Posterior vena cava (tissue), 2 donors: ENCODE data around the gene CCNT1. TPM values are rescaled to one million over a fixed set of nuclear protein-coding genes. Genes with fewer than 3 reads are reported as not detected.
"Not testable (repeated sequence)": the region's sequence is repeated elsewhere in the genome, so short reads cannot be mapped to it uniquely, and the experiment has no call there.

Experiments
- DNase-seq: peaks from one replicate; pipeline ENCODE4 v3.0.0-alpha.2; 2020; ENCODE audit warnings: low spot score
- intact Hi-C, 2 donors: fragments of 100-400 bp; cut with DNase I; formaldehyde crosslinking; loops; one replicate each; pipeline versions ENCODE4 v1.14.1 to v1.14.2; 2022 to 2023
- microRNA-seq, 2 donors: library from miRNA; unstranded; fragments of <30 nt; microRNA quantifications; one replicate each; pipeline ENCODE4 v1.2.0, GENCODE V29; 2020 to 2021; ENCODE audit warnings: borderline microRNAs expressed in 2 of 2
- total RNA-seq, 2 donors: library from RNA; stranded (reverse); fragmentation: NEBNext Ultra II Directional; extraction: Animal tissue kit (Norgen Biotek cat#: 25700); gene quantifications; one replicate each; pipeline ENCODE4 v1.2.1, GENCODE V29; 2021
- donor health status: DM: yes; HTN: yes; CAD: no.
- donor health status: DM: yes; HTN: yes; CAD: no.

The CCNT1 gene
- total RNA-seq, 2 donors from 2014 or later = 25.9 to 26.7 TPM

- no peak for DNase-seq
- intact Hi-C loops = no loop called here
Measured at GRCh38 chr12:48651681-48652080, 64.8 kb downstream of the CCNT1 start.

GRCh38 chr12:48645354-48645753, 71.2 kb downstream of the CCNT1 start:
- DNase-seq, intact Hi-C loops: not testable (repeated sequence)

- intact Hi-C loops = no loop called here
- no peak for DNase-seq
Measured at GRCh38 chr12:48643011-48643410, 73.5 kb downstream of the CCNT1 start.

GRCh38 chr12:48641752-48642555, 74.6 kb downstream of the CCNT1 start:
- intact Hi-C loops, DNase-seq: not testable (repeated sequence)

GRCh38 chr12:48640854-48641253, 75.7 kb downstream of the CCNT1 start:
- DNase-seq = no peak
- intact Hi-C loops = no loop called here

- no peak for DNase-seq
- intact Hi-C loops = no loop called here
Measured at GRCh38 chr12:48640428-48640827, 76.1 kb downstream of the CCNT1 start.

Small RNA genes within 50 kb of the gene (microRNA-seq; reads per million reads assigned to microRNA genes)
- 0.32 to 0.52 reads per million in 2 donors for gene MIR1291

Other genes with a start within 250 kb of the CCNT1 start
- under 1 TPM in 1 of 2 donors, not detected in 1; 0.24 TPM for gene ANP32D, start 244.1 kb downstream of the CCNT1 start, total RNA-seq
- not detected for gene C12orf54, start 234.2 kb downstream of the CCNT1 start, total RNA-seq
- not detected for gene OR8S1, start 191.1 kb downstream of the CCNT1 start, total RNA-seq
- not detected for gene LALBA, start 146.7 kb downstream of the CCNT1 start, total RNA-seq
- 10 to 100 TPM; 21.1 to 24.0 TPM for gene KANSL2, start 34.5 kb downstream of the CCNT1 start, total RNA-seq
- 10 to 100 TPM; 31.6 to 39.2 TPM for gene ADCY6, start 72.4 kb upstream of the CCNT1 start, total RNA-seq
- 10 to 100 TPM; 11.8 to 23.8 TPM for gene CACNB3, start 101.8 kb upstream of the CCNT1 start, total RNA-seq
- gene DDX23, start 135.5 kb upstream of the CCNT1 start, total RNA-seq = 10 to 100 TPM; 40.7 to 48.6 TPM
- gene RND1, start 149.2 kb upstream of the CCNT1 start, total RNA-seq = under 1 TPM; 0.29 to 0.32 TPM
- gene FKBP11, start 208.8 kb upstream of the CCNT1 start, total RNA-seq = 10 to 100 TPM; 26.9 to 34.2 TPM
- gene ARF3, start 240.8 kb upstream of the CCNT1 start, total RNA-seq = 100 to 1,000 TPM; 127 to 130 TPM